ENCODE measurements around the gene MRPL45.

Gene MRPL45

GRCh38 chr17:38343608-38344419 is 46.8 kb downstream of the MRPL45 start, which contains the start of gene GPR179:
Gene GPR179 (minus strand): TSS chr17:38343956. CDS start chr17:38343789, 167 bp downstream.
- H3K4me3 ChIP-seq (ENCODE audit: low read length): no peak within 1 kb of the TSS
- peaks cover 7% of the 10 kb centered on the region for H3K4me1 ChIP-seq (ENCODE audit: insufficient read depth, low read length)
- no peaks in the 10 kb centered on the region for H3K27me3 ChIP-seq (ENCODE audit: insufficient read depth, low read length)
- no peak within 1 kb of the TSS for H2AFZ ChIP-seq (ENCODE audit: low read depth, low read length)
- no peaks in the 10 kb centered on the region for H3K36me3 ChIP-seq (ENCODE audit: insufficient read depth, low read length)
- H3K9me3 ChIP-seq (ENCODE audit: low read length): no peaks in the 10 kb centered on the region

- Histone ChIP-seq H3K27me3 (ENCODE audit: insufficient read depth, low read length) (no peaks in the 10 kb centered on the region), H3K36me3 (ENCODE audit: insufficient read depth, low read length) (no peaks in the 10 kb centered on the region), H3K4me3 (ENCODE audit: low read length) (no peak overlapping the region), H2AFZ (ENCODE audit: low read depth, low read length) (no peak overlapping the region), H3K9me3 (ENCODE audit: low read length) (no peaks in the 10 kb centered on the region), H3K4me1 (ENCODE audit: insufficient read depth, low read length) (peaks cover 7% of the 10 kb centered on the region)
These were observed 47.4 kb downstream of the MRPL45 start for GRCh38 chr17:38344420-38344745.

GRCh38 chr17:38345743-38346142 is 48.8 kb downstream of the MRPL45 start:
- Histone ChIP-seq H3K4me3 (ENCODE audit: low read length) (no peak overlapping the region), H3K9me3 (ENCODE audit: low read length) (no peaks in the 10 kb centered on the region), H2AFZ (ENCODE audit: low read depth, low read length) (no peak overlapping the region), H3K4me1 (ENCODE audit: insufficient read depth, low read length) (peaks cover 10% of the 10 kb centered on the region), H3K27me3 (ENCODE audit: insufficient read depth, low read length) (no peaks in the 10 kb centered on the region), H3K36me3 (ENCODE audit: insufficient read depth, low read length) (no peaks in the 10 kb centered on the region)

- Histone ChIP-seq H3K36me3 (ENCODE audit: insufficient read depth, low read length) (no peaks in the 10 kb centered on the region), H3K9me3 (ENCODE audit: low read length) (no peaks in the 10 kb centered on the region), H3K4me3 (ENCODE audit: low read length) (no peak overlapping the region), H3K27me3 (ENCODE audit: insufficient read depth, low read length) (no peaks in the 10 kb centered on the region), H3K4me1 (ENCODE audit: insufficient read depth, low read length) (peaks cover 18% of the 10 kb centered on the region), H2AFZ (ENCODE audit: low read depth, low read length) (no peak overlapping the region)
These were observed 52.2 kb downstream of the MRPL45 start for GRCh38 chr17:38349097-38349730.

DNA sequence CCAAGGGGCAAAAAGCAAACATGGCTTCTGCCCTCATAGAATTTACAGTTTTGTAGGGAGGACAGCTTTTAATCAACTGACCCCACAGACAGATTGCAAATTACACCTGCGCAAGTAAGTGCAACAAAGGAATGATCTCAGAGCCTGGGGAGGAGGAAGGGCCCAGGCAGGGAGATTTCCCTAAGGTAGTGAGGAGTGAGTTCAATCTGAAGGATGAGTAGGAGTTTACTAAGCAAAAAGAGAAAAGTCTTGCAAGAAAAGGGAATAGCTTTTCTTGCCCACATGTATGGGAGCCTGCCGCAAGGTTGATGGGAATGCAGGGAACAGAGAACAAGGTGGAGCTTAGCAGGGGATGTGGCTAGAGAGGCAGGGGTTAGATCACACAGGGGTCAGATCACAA is 53.1 kb downstream of the MRPL45 start:
- H2AFZ ChIP-seq (ENCODE audit: low read depth, low read length): no peak overlapping the region
- H3K4me3 ChIP-seq (ENCODE audit: low read length): no peak overlapping the region
- H3K27me3 ChIP-seq (ENCODE audit: insufficient read depth, low read length): no peaks in the 10 kb centered on the region
- no peaks in the 10 kb centered on the region for H3K36me3 ChIP-seq (ENCODE audit: insufficient read depth, low read length)
- H3K9me3 ChIP-seq (ENCODE audit: low read length): no peaks in the 10 kb centered on the region
- H3K4me1 ChIP-seq (ENCODE audit: insufficient read depth, low read length): peaks cover 26% of the 10 kb centered on the region

DNA sequence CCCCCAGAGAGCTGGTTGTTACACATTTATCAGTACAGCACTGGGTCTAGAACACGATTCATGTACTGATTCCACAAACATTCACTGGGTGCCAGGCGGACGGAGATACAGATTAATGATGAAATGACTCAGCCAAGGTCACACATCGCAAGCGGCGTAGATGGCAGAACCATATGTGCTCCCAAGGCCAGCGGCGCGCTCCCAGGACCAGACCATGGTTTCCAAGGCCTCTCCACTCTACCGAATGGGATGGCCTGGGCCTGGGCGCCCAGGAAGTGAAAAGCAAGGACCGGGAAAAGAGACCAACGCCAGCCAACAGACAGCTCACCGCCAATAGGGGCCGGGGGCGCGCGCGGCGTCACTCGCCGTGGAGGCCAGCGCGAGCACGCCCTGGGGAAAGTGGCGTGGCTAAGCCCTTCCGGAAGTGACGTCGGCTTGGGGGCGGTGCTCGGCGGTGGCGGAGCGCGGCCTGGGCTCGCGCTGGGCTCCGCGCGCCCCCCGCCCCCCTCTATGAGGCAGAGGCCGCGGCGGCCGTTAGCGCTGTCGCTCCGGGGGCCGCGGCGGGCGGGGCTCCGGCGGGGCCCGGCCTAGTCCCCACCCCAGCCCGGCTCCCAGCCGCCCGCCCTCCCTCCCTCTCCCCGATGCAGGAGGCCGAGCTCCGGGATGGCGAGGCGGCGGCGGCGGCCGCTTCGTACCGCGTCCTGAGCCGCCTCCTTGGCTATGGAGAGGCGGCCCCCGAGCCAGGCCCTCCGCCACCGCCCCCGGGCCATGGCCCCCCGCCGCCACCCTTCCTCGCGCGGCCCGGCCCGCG is 54.6 kb downstream of the MRPL45 start, which contains the start of gene SOCS7:
Gene SOCS7 (plus strand): TSS at position 433 of the 811 bp plus-strand sequence. CDS start 209 bp downstream, at position 642.
- Histone ChIP-seq H3K36me3 (ENCODE audit: insufficient read depth, low read length) (no peaks in the 10 kb centered on the region), H3K4me1 (ENCODE audit: insufficient read depth, low read length) (peaks cover 28% of the 10 kb centered on the region), H3K9me3 (ENCODE audit: low read length) (no peaks in the 10 kb centered on the region), H3K4me3 (ENCODE audit: low read length) (peak within 1 kb of the TSS; percentile 86), H3K27me3 (ENCODE audit: insufficient read depth, low read length) (no peaks in the 10 kb centered on the region), H2AFZ (ENCODE audit: low read depth, low read length) (peak within 1 kb of the TSS; percentile 65)

- Histone ChIP-seq H3K36me3 (ENCODE audit: insufficient read depth, low read length) (no peaks in the 10 kb centered on the region), H3K27me3 (ENCODE audit: insufficient read depth, low read length) (no peaks in the 10 kb centered on the region), H3K4me3 (ENCODE audit: low read length) (peak overlapping the region; percentile 86), H2AFZ (ENCODE audit: low read depth, low read length) (no peak overlapping the region), H3K4me1 (ENCODE audit: insufficient read depth, low read length) (peaks cover 29% of the 10 kb centered on the region), H3K9me3 (ENCODE audit: low read length) (no peaks in the 10 kb centered on the region)
These were observed 55.5 kb downstream of the MRPL45 start for GRCh38 chr17:38352245-38353085.

DNA sequence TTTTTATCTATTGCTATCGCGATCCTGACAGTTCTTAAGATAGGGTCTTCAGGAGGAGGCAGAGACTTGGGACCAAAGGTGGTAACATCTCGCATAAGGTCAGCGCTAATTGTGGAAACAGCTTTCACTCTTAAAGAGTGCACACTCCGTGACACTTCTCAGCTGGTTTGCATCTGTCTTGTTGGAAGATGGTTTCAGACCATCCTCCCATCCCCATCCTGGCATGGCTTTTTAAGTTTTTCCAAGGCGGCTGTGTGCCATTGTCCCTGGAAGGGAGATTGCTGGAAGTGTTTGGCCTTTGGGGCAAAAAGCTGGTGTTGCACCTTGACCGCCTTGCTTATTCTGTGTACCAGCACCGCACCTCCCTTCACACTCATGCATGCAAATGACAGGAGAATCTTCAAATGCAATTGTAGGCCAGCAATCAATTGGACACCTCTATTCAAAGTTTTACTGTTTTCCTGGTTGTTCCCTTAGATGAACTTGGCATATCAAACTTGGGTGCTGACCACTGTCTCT is 56.2 kb downstream of the MRPL45 start:
- Histone ChIP-seq H2AFZ (ENCODE audit: low read depth, low read length) (no peak overlapping the region), H3K27me3 (ENCODE audit: insufficient read depth, low read length) (no peaks in the 10 kb centered on the region), H3K9me3 (ENCODE audit: low read length) (no peaks in the 10 kb centered on the region), H3K4me1 (ENCODE audit: insufficient read depth, low read length) (peaks cover 36% of the 10 kb centered on the region), H3K4me3 (ENCODE audit: low read length) (peak overlapping the region; percentile 86), H3K36me3 (ENCODE audit: insufficient read depth, low read length) (no peaks in the 10 kb centered on the region)

DNA sequence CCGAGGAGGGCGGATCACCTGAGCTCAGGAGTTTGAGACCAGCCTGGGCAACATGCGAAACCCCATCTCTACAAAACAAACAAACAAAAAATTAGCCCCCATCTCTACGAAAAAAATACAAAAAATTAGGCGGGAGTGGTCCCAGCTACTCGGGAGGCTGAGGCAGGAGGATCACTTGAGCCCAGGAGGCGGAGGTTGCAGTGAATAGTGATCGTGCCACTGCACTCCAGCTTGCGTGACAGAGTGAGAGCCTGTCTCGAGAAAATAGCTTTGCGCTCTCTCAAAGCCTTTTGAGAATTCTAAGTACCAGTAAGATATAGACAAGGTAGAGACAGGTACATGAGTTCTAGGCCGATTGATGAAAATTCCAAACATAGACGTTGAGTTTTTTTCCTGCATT is 56.7 kb downstream of the MRPL45 start:
- no peaks in the 10 kb centered on the region for H3K9me3 ChIP-seq (ENCODE audit: low read length)
- peaks cover 36% of the 10 kb centered on the region for H3K4me1 ChIP-seq (ENCODE audit: insufficient read depth, low read length)
- no peaks in the 10 kb centered on the region for H3K27me3 ChIP-seq (ENCODE audit: insufficient read depth, low read length)
- H3K36me3 ChIP-seq (ENCODE audit: insufficient read depth, low read length): no peaks in the 10 kb centered on the region
- H2AFZ ChIP-seq (ENCODE audit: low read depth, low read length): no peak overlapping the region
- no peak overlapping the region for H3K4me3 ChIP-seq (ENCODE audit: low read length)

- H3K36me3 ChIP-seq (ENCODE audit: insufficient read depth, low read length): no peaks in the 10 kb centered on the region
- no peaks in the 10 kb centered on the region for H3K27me3 ChIP-seq (ENCODE audit: insufficient read depth, low read length)
- H2AFZ ChIP-seq (ENCODE audit: low read depth, low read length): no peak overlapping the region
- peaks cover 36% of the 10 kb centered on the region for H3K4me1 ChIP-seq (ENCODE audit: insufficient read depth, low read length)
- H3K4me3 ChIP-seq (ENCODE audit: low read length): peak overlapping the region; percentile 15
- no peaks in the 10 kb centered on the region for H3K9me3 ChIP-seq (ENCODE audit: low read length)
These were observed 57.5 kb downstream of the MRPL45 start for GRCh38 chr17:38354466-38354865.

GRCh38 chr17:38355251-38355650 is 58.3 kb downstream of the MRPL45 start:
- no peaks in the 10 kb centered on the region for H3K27me3 ChIP-seq (ENCODE audit: insufficient read depth, low read length)
- H3K4me1 ChIP-seq (ENCODE audit: insufficient read depth, low read length): peaks cover 32% of the 10 kb centered on the region
- H3K36me3 ChIP-seq (ENCODE audit: insufficient read depth, low read length): no peaks in the 10 kb centered on the region
- no peaks in the 10 kb centered on the region for H3K9me3 ChIP-seq (ENCODE audit: low read length)
- no peak overlapping the region for H3K4me3 ChIP-seq (ENCODE audit: low read length)
- H2AFZ ChIP-seq (ENCODE audit: low read depth, low read length): no peak overlapping the region

DNA sequence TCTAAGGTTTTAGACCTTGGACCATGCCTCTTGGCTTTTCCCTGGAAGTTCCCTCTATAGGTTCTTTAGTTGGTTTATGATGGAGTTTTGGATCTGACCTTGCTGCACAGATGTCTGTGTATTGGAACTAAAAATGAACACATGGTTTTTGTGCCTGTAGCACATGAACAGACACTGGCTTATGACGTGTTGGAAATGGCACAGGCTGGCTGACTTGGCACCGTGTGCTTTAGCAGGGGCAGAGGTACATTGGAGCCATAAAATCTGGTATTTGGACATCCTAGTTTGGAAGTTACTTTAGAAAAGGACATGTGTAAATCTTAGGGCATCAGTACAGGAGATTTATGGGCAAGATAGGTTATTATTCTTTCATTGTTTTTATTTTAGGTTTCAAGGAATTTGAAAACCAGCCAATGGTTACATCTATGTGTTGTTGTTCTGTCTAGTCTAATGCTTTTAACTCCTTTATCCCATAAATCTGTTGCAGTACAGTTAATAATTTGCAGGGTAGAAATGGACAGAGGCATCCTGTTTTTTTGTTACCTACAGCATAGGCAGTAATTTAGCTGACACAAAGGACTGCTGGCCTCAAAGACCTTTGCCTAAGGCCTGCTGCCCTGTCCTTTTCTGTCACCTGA is 60.6 kb downstream of the MRPL45 start:
- Histone ChIP-seq H3K36me3 (ENCODE audit: insufficient read depth, low read length) (peaks cover 4% of the 10 kb centered on the region), H3K9me3 (ENCODE audit: low read length) (no peaks in the 10 kb centered on the region), H3K4me1 (ENCODE audit: insufficient read depth, low read length) (peaks cover 29% of the 10 kb centered on the region), H2AFZ (ENCODE audit: low read depth, low read length) (no peak overlapping the region), H3K27me3 (ENCODE audit: insufficient read depth, low read length) (no peaks in the 10 kb centered on the region), H3K4me3 (ENCODE audit: low read length) (no peak overlapping the region)

Measured in neuron (in vitro differentiated cells).